NB4 (cell line): ENCODE data around the gene RPGRIP1L.

Experiments used
- MAX ChIP-seq: IDR thresholded peaks from 2 replicates; pipeline ENCODE4 v1.6.1; 2011; ENCODE audit warnings: low read depth, low read length
- POLR2A ChIP-seq: IDR thresholded peaks from 2 replicates; pipeline ENCODE4 v1.6.1; 2011; ENCODE audit warnings: mild to moderate bottlenecking; ENCODE audit not compliant: insufficient read length; ENCODE audit errors: extremely low read depth
- TF ChIP-seq, protein P1 (sequence below): IDR thresholded peaks from one replicate; pipeline ENCODE4 v1.5.1; 2012; ENCODE audit warnings: low read depth, low read length

DNA sequence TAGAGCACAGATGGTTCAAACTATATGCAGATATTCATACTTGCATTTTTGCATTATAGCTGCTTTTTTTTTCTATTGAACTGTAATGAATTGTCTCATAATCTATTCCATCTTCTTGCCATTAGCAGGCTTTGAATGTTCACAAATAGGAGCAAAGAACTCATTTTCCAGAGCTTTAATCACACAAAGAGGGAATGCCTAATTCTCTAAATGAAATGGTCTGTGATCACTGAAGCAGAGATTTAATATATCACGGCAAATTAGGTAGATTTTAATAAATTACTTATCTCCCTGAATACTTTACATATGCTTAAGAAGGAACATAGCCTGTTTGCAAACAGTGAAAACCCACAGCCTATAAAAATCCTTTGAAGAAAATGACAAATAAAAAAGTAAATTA, 103.0 kb downstream of the RPGRIP1L start:
- TF ChIP-seq, protein P1, sequence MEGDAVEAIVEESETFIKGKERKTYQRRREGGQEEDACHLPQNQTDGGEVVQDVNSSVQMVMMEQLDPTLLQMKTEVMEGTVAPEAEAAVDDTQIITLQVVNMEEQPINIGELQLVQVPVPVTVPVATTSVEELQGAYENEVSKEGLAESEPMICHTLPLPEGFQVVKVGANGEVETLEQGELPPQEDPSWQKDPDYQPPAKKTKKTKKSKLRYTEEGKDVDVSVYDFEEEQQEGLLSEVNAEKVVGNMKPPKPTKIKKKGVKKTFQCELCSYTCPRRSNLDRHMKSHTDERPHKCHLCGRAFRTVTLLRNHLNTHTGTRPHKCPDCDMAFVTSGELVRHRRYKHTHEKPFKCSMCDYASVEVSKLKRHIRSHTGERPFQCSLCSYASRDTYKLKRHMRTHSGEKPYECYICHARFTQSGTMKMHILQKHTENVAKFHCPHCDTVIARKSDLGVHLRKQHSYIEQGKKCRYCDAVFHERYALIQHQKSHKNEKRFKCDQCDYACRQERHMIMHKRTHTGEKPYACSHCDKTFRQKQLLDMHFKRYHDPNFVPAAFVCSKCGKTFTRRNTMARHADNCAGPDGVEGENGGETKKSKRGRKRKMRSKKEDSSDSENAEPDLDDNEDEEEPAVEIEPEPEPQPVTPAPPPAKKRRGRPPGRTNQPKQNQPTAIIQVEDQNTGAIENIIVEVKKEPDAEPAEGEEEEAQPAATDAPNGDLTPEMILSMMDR = no peak
- TF ChIP-seq POLR2A = no peak
- TF ChIP-seq MAX = no peak
